Ammon's horn (tissue), 1 donor: ENCODE results near the gene ZCCHC14.

Source experiments
- DNase-seq: peaks from one replicate; pipeline ENCODE4 v3.0.0-alpha.2; 2016; ENCODE audit warnings: low spot score

Gene ZCCHC14

GRCh38 chr16:87426423-87427215, 66.2 kb downstream of the ZCCHC14 start:
- no peak for DNase-seq

GRCh38 chr16:87425941-87426340, 66.9 kb downstream of the ZCCHC14 start:
- DNase-seq: no peak

GRCh38 chr16:87424266-87424665, 68.6 kb downstream of the ZCCHC14 start:
- no peak for DNase-seq

GRCh38 chr16:87423429-87423828, 69.4 kb downstream of the ZCCHC14 start:
- DNase-seq: no peak

- no peak for DNase-seq
Measured at GRCh38 chr16:87422106-87422505, 70.7 kb downstream of the ZCCHC14 start.

- DNase-seq: no peak
Measured at GRCh38 chr16:87421003-87421912, 71.6 kb downstream of the ZCCHC14 start.

- no peak for DNase-seq
Measured at GRCh38 chr16:87420026-87421002, 72.5 kb downstream of the ZCCHC14 start.

- no peak for DNase-seq
Measured at GRCh38 chr16:87418644-87419043, 74.2 kb downstream of the ZCCHC14 start.

GRCh38 chr16:87418216-87418615, 74.6 kb downstream of the ZCCHC14 start:
- no peak for DNase-seq

- DNase-seq: no peak
Measured at GRCh38 chr16:87417528-87417910, 75.3 kb downstream of the ZCCHC14 start.

- no peak for DNase-seq
Measured at GRCh38 chr16:87416826-87417527, 75.8 kb downstream of the ZCCHC14 start.

- DNase-seq: no peak
Measured at GRCh38 chr16:87415441-87415840, 77.4 kb downstream of the ZCCHC14 start.

GRCh38 chr16:87414251-87414680, 78.6 kb downstream of the ZCCHC14 start:
- no peak for DNase-seq

GRCh38 chr16:87412996-87413421, 79.8 kb downstream of the ZCCHC14 start:
- DNase-seq: no peak

GRCh38 chr16:87412371-87412995, 80.3 kb downstream of the ZCCHC14 start:
- DNase-seq: peak; percentile 49

GRCh38 chr16:87411375-87412271, 81.2 kb downstream of the ZCCHC14 start:
- peak; percentile 54 for DNase-seq

- no peak for DNase-seq
Measured at GRCh38 chr16:87410968-87411367, 81.9 kb downstream of the ZCCHC14 start.

GRCh38 chr16:87410530-87410929, 82.3 kb downstream of the ZCCHC14 start:
- no peak for DNase-seq

GRCh38 chr16:87409781-87410180, 83.0 kb downstream of the ZCCHC14 start:
- no peak for DNase-seq

- no peak for DNase-seq
Measured at GRCh38 chr16:87409153-87409552, 83.7 kb downstream of the ZCCHC14 start.
